Measurements from ENCODE around the gene ACKR4.
"Not testable (repeated sequence)": the region's sequence is repeated elsewhere in the genome, so short reads cannot be mapped to it uniquely, and the experiment has no call there.

The ACKR4 gene

DNA sequence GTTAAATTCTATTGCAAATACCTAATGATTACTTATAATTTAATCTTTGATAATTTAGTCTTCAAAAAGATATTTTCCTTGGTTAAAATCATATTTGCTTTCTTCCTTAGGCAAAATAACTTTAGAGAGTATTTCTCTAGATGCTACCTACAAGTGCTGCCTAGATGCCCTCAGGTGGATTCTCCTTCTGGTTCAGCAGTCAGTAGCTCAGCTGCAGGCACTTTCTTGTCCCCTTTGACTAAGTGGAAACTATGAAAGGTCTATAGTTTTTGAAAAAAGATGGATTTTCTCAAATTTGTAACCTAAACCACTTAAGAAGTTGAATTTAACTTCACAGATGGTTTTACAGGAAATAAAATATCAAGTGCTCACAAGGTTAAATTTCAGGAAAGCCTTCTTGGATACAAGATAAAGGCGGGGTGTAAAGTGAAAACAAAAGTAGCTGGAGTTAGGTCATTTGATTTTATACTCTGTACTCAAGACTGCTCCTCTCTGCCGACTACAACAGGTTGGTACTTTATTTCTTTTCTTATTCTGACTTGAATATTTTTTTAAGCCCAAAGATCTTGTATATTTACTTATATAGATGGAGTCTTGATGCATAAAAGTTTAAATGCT, at the start of gene ACKR4:
TSS of gene ACKR4 (plus strand) at position 455 of the 618 bp plus-strand sequence. CDS start 3,128 bp downstream, outside the sequence.
- no peak for DNase-seq (ENCODE audit: low read depth in 2 of 2, low spot score in 1 of 2)

DNA sequence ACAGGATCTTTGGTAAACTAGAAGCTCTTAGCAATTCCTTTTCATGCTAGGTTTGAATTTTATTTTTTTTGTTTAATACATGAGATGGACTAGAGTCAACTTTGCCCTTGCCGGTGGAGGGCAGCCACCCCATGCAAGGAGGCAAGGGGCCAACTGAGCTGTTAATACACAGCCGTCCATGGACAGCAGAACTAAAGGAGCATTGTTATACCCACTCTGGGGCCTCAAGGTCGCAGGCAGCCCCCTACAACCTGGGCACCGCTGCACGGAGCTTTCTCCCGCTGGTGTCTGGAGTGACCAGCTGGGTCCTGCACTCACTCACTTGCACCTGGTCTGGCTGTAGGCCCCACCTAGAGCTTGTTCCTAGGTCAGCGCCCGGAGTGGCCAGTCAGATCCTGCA, 47.9 kb upstream of the ACKR4 start:
- no peak for DNase-seq (ENCODE audit: low read depth in 2 of 2, low spot score in 1 of 2)

DNA sequence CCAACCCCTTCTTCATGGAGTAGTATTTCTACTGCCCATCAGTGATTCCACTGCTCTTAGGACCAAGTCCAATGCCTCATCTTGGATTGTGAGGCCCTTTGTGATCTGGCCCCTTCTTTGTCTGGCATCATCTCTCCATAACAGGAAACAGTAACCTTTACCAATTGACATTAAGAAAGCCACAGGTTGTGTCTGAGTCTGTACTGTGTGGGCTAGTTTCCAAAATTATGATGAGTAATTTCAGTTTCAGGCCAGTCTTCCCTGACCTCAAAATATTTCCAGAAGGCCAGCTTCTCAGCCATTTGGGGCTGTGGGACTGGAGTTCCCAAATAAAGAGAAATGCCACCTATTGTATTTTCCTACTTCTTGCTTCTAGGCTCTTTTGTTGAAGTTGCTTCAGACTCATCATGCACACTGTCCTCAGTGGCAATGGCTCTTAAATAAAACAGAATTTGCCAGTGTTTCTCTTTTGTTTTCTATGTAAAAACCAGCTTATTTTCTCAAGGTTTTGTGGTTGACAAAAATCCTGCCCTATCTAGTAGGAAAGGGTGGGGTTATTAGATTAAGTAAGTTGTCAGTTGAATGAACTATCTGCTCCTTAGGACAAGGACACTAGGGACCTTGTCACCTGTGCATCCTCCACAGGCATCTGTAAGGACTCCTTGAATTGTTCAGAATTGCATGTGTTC, 47.0 kb upstream of the ACKR4 start:
- DNase-seq (ENCODE audit: low read depth in 2 of 2, low spot score in 1 of 2): no peak

GRCh38 chr3:132550579-132551305, 46.3 kb upstream of the ACKR4 start:
- no peak for DNase-seq (ENCODE audit: low read depth in 2 of 2, low spot score in 1 of 2)

GRCh38 chr3:132553826-132554225, 43.2 kb upstream of the ACKR4 start:
- no peak for DNase-seq (ENCODE audit: low read depth in 2 of 2, low spot score in 1 of 2)

GRCh38 chr3:132554437-132554836, 42.6 kb upstream of the ACKR4 start:
- DNase-seq (ENCODE audit: low read depth in 2 of 2, low spot score in 1 of 2): no peak

DNA sequence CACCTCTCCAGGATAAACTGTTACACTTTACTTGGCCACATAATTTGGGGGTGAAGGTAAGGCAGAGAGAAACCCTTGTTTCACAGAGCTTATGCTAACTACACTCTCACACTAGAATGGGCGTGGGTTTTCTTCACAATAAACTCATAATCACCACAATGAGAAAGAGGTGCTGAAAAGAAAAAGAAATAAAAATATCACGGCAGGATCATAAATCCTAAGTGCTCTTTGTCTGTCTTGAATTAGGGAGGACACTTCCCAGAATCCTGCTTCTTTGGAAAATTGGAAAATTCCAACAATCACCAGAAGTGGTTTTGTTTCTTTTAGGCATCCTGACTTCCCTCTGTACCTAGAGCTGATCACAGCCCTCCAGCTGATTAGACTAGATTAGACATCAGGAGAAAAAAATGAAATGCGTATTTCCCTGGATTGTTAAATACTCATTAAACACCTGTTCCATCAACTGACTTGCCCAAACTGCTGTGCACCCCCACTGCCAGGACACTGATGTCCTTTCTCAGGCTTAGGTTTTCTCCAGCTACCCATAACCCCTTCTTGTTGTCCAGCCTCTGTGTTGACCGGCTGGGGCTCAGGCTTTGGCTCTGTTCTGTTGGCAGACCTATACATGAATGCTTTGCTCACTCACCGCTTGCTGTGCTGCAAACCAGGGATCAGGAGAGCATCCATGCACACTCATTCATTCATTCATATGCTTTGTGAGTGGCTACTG, 41.6 kb upstream of the ACKR4 start:
- DNase-seq (ENCODE audit: low read depth in 2 of 2, low spot score in 1 of 2): no peak

- not testable (repeated sequence) for DNase-seq (ENCODE audit: low read depth in 2 of 2, low spot score in 1 of 2)
Measured at GRCh38 chr3:132556036-132556386, 41.1 kb upstream of the ACKR4 start.

GRCh38 chr3:132556508-132557159, 40.4 kb upstream of the ACKR4 start:
- DNase-seq (ENCODE audit: low read depth in 2 of 2, low spot score in 1 of 2): no peak

DNA sequence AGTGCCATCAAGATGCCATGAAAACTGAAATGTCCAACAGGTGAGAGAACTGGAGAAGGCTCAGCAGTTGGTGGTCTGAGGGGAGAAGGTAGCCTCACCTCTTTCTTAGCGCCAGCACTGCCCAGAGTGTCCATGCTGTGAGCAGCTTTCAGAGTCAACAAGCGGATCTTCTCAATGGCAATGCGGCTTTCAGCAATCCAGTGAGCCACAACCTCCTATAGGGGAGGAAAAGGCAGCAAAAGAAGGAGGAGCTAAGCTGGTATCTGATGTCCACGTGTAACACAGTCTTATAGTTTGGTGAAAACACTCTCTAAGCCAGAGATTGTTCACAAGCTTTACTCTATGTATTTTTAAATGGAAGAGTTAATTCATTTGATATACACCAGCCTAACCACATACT, 36.1 kb upstream of the ACKR4 start:
- DNase-seq (ENCODE audit: low read depth in 2 of 2, low spot score in 1 of 2): no peak

- no peak for DNase-seq (ENCODE audit: low read depth in 2 of 2, low spot score in 1 of 2)
Measured at GRCh38 chr3:132563420-132564069, 33.5 kb upstream of the ACKR4 start.

GRCh38 chr3:132564070-132564465, 33.0 kb upstream of the ACKR4 start:
- DNase-seq (ENCODE audit: low read depth in 2 of 2, low spot score in 1 of 2): no peak

DNA sequence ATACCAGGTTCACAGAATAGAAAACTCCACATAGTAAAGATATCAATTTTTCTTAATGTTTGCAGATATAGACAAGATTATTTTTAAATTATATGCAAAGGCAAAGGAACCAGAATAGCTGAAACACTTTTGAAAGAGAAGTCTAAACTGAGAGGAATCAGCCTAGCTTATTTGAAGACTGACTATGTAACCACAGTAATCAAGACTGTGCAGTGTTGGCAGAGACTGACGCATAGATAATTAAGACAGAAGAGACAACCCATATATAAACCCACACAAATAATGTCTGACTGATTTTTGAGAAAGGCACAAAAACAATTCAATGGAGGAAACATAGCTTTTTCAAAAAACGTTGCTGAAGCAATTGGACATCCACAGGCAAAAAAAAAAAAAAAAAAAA, 28.6 kb upstream of the ACKR4 start:
- DNase-seq (ENCODE audit: low read depth in 2 of 2, low spot score in 1 of 2): no peak

GRCh38 chr3:132569153-132569552, 27.9 kb upstream of the ACKR4 start:
- no peak for DNase-seq (ENCODE audit: low read depth in 2 of 2, low spot score in 1 of 2)

DNA sequence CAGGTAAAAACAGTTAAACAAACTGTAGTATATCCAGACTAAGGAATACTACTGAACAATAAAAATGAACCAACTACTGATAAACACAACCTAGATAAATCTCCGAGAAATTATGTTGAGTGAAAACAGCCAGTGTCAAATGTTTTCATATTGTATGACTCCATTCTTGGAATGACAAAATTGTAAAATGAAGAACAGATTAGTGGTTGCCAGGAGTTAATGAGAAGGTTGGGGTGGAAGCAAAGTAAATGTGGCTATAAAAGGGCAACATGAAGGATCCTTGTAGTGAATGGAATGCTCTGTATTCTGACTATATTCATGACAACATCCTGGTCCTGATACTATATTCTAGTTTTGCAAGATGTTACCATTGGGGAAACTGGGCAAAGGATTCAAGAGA, 27.5 kb upstream of the ACKR4 start:
- no peak for DNase-seq (ENCODE audit: low read depth in 2 of 2, low spot score in 1 of 2)

GRCh38 chr3:132570016-132570415, 27.1 kb upstream of the ACKR4 start:
- no peak for DNase-seq (ENCODE audit: low read depth in 2 of 2, low spot score in 1 of 2)

GRCh38 chr3:132573797-132574211, 23.3 kb upstream of the ACKR4 start:
- DNase-seq (ENCODE audit: low read depth in 2 of 2, low spot score in 1 of 2): no peak

GRCh38 chr3:132587401-132587800, 9.7 kb upstream of the ACKR4 start:
- no peak for DNase-seq (ENCODE audit: low read depth in 2 of 2, low spot score in 1 of 2)

GRCh38 chr3:132592216-132592615, 4.9 kb upstream of the ACKR4 start:
- no peak for DNase-seq (ENCODE audit: low read depth in 2 of 2, low spot score in 1 of 2)

DNA sequence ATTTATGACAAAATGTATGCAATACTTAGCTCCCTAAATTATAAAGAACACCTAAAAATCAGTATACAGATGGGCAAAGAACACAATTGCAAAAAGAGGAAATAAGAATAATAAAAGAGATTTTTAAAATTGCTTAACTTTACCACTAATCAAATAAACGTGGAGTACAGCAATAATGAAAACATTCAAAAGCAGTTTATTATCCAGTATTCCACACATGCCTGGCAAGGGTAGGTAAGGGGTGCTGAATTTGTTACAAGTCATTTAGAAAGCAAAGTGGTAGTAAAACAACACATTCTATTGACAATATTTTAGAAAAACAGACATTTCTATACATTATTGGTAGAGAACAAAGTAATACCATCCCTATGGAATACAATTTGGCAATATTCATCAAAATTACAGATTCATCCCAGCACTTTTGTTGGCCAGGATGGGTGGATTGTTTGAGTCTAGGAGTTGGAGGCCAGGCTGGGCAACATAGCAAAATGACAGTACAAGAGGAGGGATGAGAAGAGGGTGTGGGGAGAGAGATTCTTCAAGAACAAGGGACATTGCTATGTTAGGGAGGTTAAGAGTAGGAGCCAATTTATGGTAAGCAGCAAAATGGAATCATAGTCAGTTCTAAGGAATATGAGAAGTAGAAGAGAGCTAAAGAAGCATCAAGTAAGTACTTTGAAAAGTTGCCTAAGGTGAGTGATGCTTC, 3.7 kb upstream of the ACKR4 start:
- no peak for DNase-seq (ENCODE audit: low read depth in 2 of 2, low spot score in 1 of 2)

All from stimulated activated CD8-positive, alpha-beta memory T cell treated with anti-CD3 and anti-CD28 coated beads, Interleukin-4, amount 100 ng/mL, for 1 hour (primary cell).